ENCODE results near the gene IMPDH1.

DNA sequence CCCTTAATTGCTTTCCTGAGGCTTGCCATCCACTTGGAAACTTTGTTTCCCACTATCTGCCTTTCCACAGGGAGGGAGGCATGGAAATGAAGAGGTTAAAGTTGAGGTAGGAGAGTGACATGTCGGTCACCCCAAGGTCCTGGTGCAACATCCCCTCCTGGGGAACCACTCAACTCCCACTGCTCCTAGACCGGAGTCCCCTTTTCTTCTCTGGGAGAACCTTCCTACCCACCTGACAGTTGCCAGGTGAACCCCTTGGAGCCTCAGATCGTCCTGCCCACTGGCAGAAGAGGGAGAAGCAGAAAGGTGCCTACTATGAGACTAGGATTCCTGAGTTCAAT lies 21.7 kb downstream of the IMPDH1 start:
- no peak for TF ChIP-seq CTCF (IDR thresholded peaks at IDR 0.05)
- no peak for TF ChIP-seq POLR2A (IDR thresholded peaks at IDR 0.05)
